OCI-LY1 (cell line): ENCODE data around the gene SLC9A9.

Experiments used
- H2AFZ ChIP-seq: fragments of 200-600 bp; sonication (generic), shearing (Covaris generic); 2 replicates; pipeline ENCODE4 v1.6.0; 2014; ENCODE audit warnings: antibody characterized with exemption, mild to moderate bottlenecking, low read length
- H3F3A ChIP-seq: fragments of 200-600 bp; sonication (generic), shearing (Covaris generic); 2 replicates; pipeline ENCODE4 v1.6.0; 2014; ENCODE audit warnings: mild to moderate bottlenecking, antibody characterized with exemption, low read length, moderate library complexity; ENCODE audit not compliant: insufficient read depth
- H3K27ac ChIP-seq: fragments of 200-600 bp; sonication (generic); 2 replicates; pipeline ENCODE4 v1.5.1; 2014; ENCODE audit warnings: low read length, mixed run types, mild to moderate bottlenecking, low read depth; ENCODE audit not compliant: poor library complexity, severe bottlenecking
- H3K27me3 ChIP-seq: fragments of 200-600 bp; sonication (generic); 2 replicates; pipeline ENCODE4 v1.6.0; 2014; ENCODE audit warnings: antibody characterized with exemption, mild to moderate bottlenecking, low read length, moderate library complexity; ENCODE audit not compliant: insufficient read depth
- H3K36me3 ChIP-seq: fragments of 200-600 bp; sonication (generic); 2 replicates; pipeline ENCODE4 v1.6.1; 2014; ENCODE audit warnings: mild to moderate bottlenecking, antibody characterized with exemption, low read length, moderate library complexity, mixed read lengths; ENCODE audit not compliant: insufficient read depth
- H3K4me1 ChIP-seq: fragments of 200-600 bp; sonication (generic); 2 replicates; pipeline ENCODE4 v1.5.1; 2014; ENCODE audit warnings: mild to moderate bottlenecking, low read length, moderate library complexity; ENCODE audit not compliant: insufficient read depth, severe bottlenecking
- H3K4me2 ChIP-seq: fragments of 200-600 bp; sonication (generic), shearing (Covaris generic); 2 replicates; pipeline ENCODE4 v1.6.1; 2014; ENCODE audit warnings: low read length
- H3K4me3 ChIP-seq: fragments of 200-600 bp; sonication (generic); 2 replicates; pipeline ENCODE4 v1.5.1; 2014; ENCODE audit warnings: low read length, low read depth, mild to moderate bottlenecking, mixed read lengths; ENCODE audit not compliant: poor library complexity, severe bottlenecking
- H3K79me2 ChIP-seq: fragments of 200-600 bp; shearing (Covaris generic); 2 replicates; pipeline ENCODE4 v1.6.1; 2016; ENCODE audit warnings: mixed run types, low read length, mixed read lengths; ENCODE audit not compliant: insufficient read depth
- H3K9ac ChIP-seq: fragments of 200-600 bp; sonication (generic), shearing (Covaris generic); 2 replicates; pipeline ENCODE4 v1.6.1; 2014; ENCODE audit warnings: mild to moderate bottlenecking, low read length, mixed read lengths
- H3K9me2 ChIP-seq: fragments of 200-600 bp; sonication (generic), shearing (Covaris generic); 2 replicates; pipeline ENCODE4 v1.6.1; 2014; ENCODE audit warnings: low read depth, mild to moderate bottlenecking, low read length, mixed read lengths
- H3K9me3 ChIP-seq: fragments of 200-600 bp; shearing (Covaris generic); 2 replicates; pipeline ENCODE4 v1.6.1; 2014; ENCODE audit warnings: low read length, mixed read lengths
- H4K20me1 ChIP-seq: fragments of 200-600 bp; sonication (generic), shearing (Covaris generic); 2 replicates; pipeline ENCODE4 v1.6.0; 2016; ENCODE audit warnings: mild to moderate bottlenecking, low read length; ENCODE audit not compliant: insufficient read depth
- EZH2 ChIP-seq: fragments of 200-600 bp; sonication (generic), shearing (Covaris generic); IDR thresholded peaks from 2 replicates; pipeline ENCODE4 v1.8.0; 2017; ENCODE audit warnings: borderline replicate concordance, mixed run types, mild to moderate bottlenecking, antibody characterized with exemption, low read length, moderate library complexity, mixed read lengths
- TF ChIP-seq, protein P1 (sequence below): fragments of 200-600 bp; sonication (generic), shearing (Covaris generic); IDR thresholded peaks from 2 replicates; pipeline ENCODE4 v1.5.1; 2017; ENCODE audit warnings: mild to moderate bottlenecking, antibody characterized with exemption, low read length, moderate library complexity, mixed read lengths

SLC9A9 gene

GRCh38 chr3:143830786-143831185 lies 17.5 kb downstream of the SLC9A9 start:
- no peaks in the 10 kb centered on the region for H3K79me2 ChIP-seq
- H3K4me2 ChIP-seq: no peak overlapping the region
- no peak overlapping the region for H3K4me3 ChIP-seq
- no peaks in the 10 kb centered on the region for H4K20me1 ChIP-seq
- H3K27me3 ChIP-seq: no peaks in the 10 kb centered on the region
- no peak overlapping the region for H3K27ac ChIP-seq
- H3K4me1 ChIP-seq: no peaks in the 10 kb centered on the region
- no peak overlapping the region for H2AFZ ChIP-seq
- TF ChIP-seq, protein P1, sequence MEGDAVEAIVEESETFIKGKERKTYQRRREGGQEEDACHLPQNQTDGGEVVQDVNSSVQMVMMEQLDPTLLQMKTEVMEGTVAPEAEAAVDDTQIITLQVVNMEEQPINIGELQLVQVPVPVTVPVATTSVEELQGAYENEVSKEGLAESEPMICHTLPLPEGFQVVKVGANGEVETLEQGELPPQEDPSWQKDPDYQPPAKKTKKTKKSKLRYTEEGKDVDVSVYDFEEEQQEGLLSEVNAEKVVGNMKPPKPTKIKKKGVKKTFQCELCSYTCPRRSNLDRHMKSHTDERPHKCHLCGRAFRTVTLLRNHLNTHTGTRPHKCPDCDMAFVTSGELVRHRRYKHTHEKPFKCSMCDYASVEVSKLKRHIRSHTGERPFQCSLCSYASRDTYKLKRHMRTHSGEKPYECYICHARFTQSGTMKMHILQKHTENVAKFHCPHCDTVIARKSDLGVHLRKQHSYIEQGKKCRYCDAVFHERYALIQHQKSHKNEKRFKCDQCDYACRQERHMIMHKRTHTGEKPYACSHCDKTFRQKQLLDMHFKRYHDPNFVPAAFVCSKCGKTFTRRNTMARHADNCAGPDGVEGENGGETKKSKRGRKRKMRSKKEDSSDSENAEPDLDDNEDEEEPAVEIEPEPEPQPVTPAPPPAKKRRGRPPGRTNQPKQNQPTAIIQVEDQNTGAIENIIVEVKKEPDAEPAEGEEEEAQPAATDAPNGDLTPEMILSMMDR: no peak
- H3K9me2 ChIP-seq: no peaks in the 10 kb centered on the region
- no peak overlapping the region for H3K9ac ChIP-seq
- no peaks in the 10 kb centered on the region for H3K36me3 ChIP-seq
- no peaks in the 10 kb centered on the region for H3K9me3 ChIP-seq
- no peaks in the 10 kb centered on the region for H3F3A ChIP-seq

DNA sequence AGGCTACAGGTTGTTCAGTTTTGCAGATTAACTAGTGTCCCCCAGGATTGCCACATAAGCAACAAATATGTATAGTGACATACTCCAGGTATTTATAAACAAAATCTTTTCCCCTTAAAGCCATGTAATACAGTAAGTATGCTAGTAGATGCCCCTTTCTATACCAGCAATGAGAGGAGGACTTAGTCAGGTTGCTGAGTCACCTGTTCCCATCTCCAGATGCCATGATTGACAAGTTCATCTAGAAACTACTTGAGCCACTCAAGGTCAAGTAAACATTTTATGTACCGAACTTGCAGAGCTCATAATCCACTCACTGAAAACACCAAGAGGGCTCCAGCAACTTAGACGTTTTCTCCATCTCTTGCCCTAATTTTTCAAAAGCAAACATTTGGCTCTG lies 18.2 kb downstream of the SLC9A9 start:
- Histone ChIP-seq H3K27ac (no peak overlapping the region), H3K4me2 (no peak overlapping the region), H3K27me3 (no peaks in the 10 kb centered on the region), H3F3A (no peaks in the 10 kb centered on the region), H3K4me3 (no peak overlapping the region), H3K4me1 (no peaks in the 10 kb centered on the region), H3K9ac (no peak overlapping the region), H2AFZ (no peak overlapping the region), H3K9me2 (no peaks in the 10 kb centered on the region), H3K36me3 (no peaks in the 10 kb centered on the region), H3K9me3 (no peaks in the 10 kb centered on the region), H3K79me2 (no peaks in the 10 kb centered on the region), H4K20me1 (no peaks in the 10 kb centered on the region)
- TF ChIP-seq, protein P1: no peak
- no peak for TF ChIP-seq EZH2

DNA sequence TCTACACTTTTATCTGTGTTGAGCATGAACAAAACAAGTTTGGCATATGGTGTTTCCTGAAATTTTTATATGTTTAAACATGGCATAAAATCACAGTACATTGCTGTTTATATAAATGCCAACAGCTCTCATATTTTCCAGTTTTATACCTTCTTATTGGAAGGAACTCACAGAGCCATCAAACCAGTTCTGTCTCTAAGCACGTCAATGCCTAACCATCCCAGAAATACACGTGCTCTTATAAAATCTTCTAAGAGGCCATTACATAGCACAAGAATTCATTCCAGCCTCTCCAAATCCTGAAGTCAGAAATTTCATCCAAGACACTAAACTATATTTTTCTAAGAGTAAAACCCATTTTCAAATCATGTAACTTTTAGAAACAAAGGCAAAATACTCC lies 20.8 kb downstream of the SLC9A9 start:
- Histone ChIP-seq H2AFZ (no peak overlapping the region), H3K4me2 (no peak overlapping the region)

More for the DNA sequence above, 20.8 kb downstream of the SLC9A9 start:
- Histone ChIP-seq H4K20me1 (no peaks in the 10 kb centered on the region), H3K9me3 (no peaks in the 10 kb centered on the region), H3F3A (no peaks in the 10 kb centered on the region), H3K79me2 (no peaks in the 10 kb centered on the region), H3K27me3 (no peaks in the 10 kb centered on the region), H3K4me3 (no peak overlapping the region), H3K27ac (no peak overlapping the region), H3K4me1 (no peaks in the 10 kb centered on the region), H3K36me3 (no peaks in the 10 kb centered on the region), H3K9ac (no peak overlapping the region), H3K9me2 (no peaks in the 10 kb centered on the region)
- no peak for TF ChIP-seq EZH2
- TF ChIP-seq, protein P1: no peak
